ENCODE results near the gene RNF44. TPM values are rescaled to one million over a fixed set of nuclear protein-coding genes. Genes with fewer than 3 reads are reported as not detected.

Gene RNF44
- total and polyA plus RNA-seq, 2 of the 13 experiments (the other 11 are each of a cell fraction or from before 2014, with no cell fraction given), result 9.2 to 16.8 TPM

- TF ChIP-seq ZBTB10 (CRISPR knock-in tag; IDR thresholded peaks at IDR 0.05; ENCODE audit: borderline replicate concordance) (no peak), ZNF496 (CRISPR knock-in tag; IDR thresholded peaks at IDR 0.05; ENCODE audit: insufficient replicate concordance) (no peak), NCOA1 (CRISPR knock-in tag; IDR thresholded peaks at IDR 0.05) (no peak), ZNF770 (CRISPR knock-in tag; IDR thresholded peaks at IDR 0.05) (no peak), SNAI1 (CRISPR knock-in tag; IDR thresholded peaks at IDR 0.05; ENCODE audit: borderline replicate concordance) (no peak), SRSF4 (IDR thresholded peaks at IDR 0.05; ENCODE audit: low read depth, low read length, poor library complexity, severe bottlenecking) (no peak)
These were observed 46.1 kb downstream of the RNF44 start (continued) for GRCh38 chr5:176491101-176491502.

GRCh38 chr5:176490301-176490700 is 46.9 kb downstream of the RNF44 start:
- CTCF ChIA-PET (ENCODE audit: low intra/inter-chr PET ratio, low total read pairs), result no interaction called here
- POLR2A ChIA-PET, result no interaction called here
- WGBS (ENCODE audit: low lambda C conversion rate), result 100% methylated on average over 1 of the region's 1 CpG
- Histone ChIP-seq H3K4me2 (ENCODE audit: low read depth, low read length) (no peak overlapping the region), H4K20me1 (ENCODE audit: insufficient read depth, low read length) (no peaks in the 10 kb centered on the region), H3K9ac (ENCODE audit: insufficient read depth, low read depth, low read length) (no peak overlapping the region), H2AFZ (ENCODE audit: low read length) (no peak overlapping the region), H3K27me3 (ENCODE audit: control insufficient read depth in 1 of 2, insufficient read depth in 2 of 2, low read length in 2 of 2) (no peaks in the 10 kb centered on the region), H3K36me3 (replicated peaks in 1 of 2; ENCODE audit: control insufficient read depth in 1 of 2, insufficient read depth in 2 of 2, low read length in 2 of 2) (peaks cover 30 to 83% of the 10 kb centered on the region in 2 experiments), H3K4me1 (ENCODE audit: insufficient read depth, low read length) (no peaks in the 10 kb centered on the region), H3K27ac (ENCODE audit: extremely low read length, insufficient read depth, low read length) (no peak overlapping the region), H3K9me3 (ENCODE audit: low read length) (no peaks in the 10 kb centered on the region), H3K4me3 (replicated peaks in 1 of 3; ENCODE audit: insufficient read depth in 1 of 3, low read depth in 2 of 3, low read length in 3 of 3) (no peak overlapping the region), H3K79me2 (ENCODE audit: insufficient read depth, low read length) (peaks cover 2% of the 10 kb centered on the region)
- no TSS peak for BruUV-seq (replicated peaks)
- peak; percentile 42; the same call in 2 of the 3 replicates for ATAC-seq
- no peak for TF ChIP-seq RARG (CRISPR knock-in tag; IDR thresholded peaks at IDR 0.05; ENCODE audit: low read depth)
- TF ChIP-seq STAG1 (CRISPR knock-in tag; IDR thresholded peaks at IDR 0.05), result 0 out of 2 replicates have a peak, but pooled peaks have one; percentile 7
- no peak for TF ChIP-seq ZNF329 (CRISPR knock-in tag; IDR thresholded peaks at IDR 0.05; ENCODE audit: low read depth)
- no peak for TF ChIP-seq NFYC (CRISPR knock-in tag; IDR thresholded peaks at IDR 0.05)
- no peak for TF ChIP-seq ZNF232 (CRISPR knock-in tag; IDR thresholded peaks at IDR 0.05; ENCODE audit: borderline replicate concordance)
- no peak for TF ChIP-seq ZNF605 (CRISPR knock-in tag; IDR thresholded peaks at IDR 0.05)
- TF ChIP-seq LCORL (IDR thresholded peaks at IDR 0.05), result no peak
- no peak for TF ChIP-seq LCORL (CRISPR knock-in tag; IDR thresholded peaks at IDR 0.05)
- intact Hi-C loops (cut with micrococcal nuclease; ENCODE audit: unreplicated experiment) (no loop called here), in situ Hi-C loops (cut with HindIII; ENCODE audit: extremely low pct_ligation_motif_present, low pct_unique_long_range_greater_than_20kb) (no loop called here)
- DNase-seq (ENCODE audit: low spot score), result no peak
- no peak for FAIRE-seq

Data from HepG2 (cell line).